A549 treated with DMSO at 1 μM for 4 hours (cell line): ENCODE results near the gene PLXNC1. TPM values are rescaled to one million over a fixed set of nuclear protein-coding genes. Genes with fewer than 3 reads are reported as not detected.

Experiments
- total RNA-seq: library from RNA; stranded (reverse); fragments of 200-300 nt; extraction: Qiagen RNA extraction; gene quantifications from 5 replicates; pipeline ENCODE4 v1.2.3, GENCODE V29; 2022; ENCODE audit warnings: low read depth

Gene PLXNC1
- total RNA-seq, result 0.07 to 0.23 TPM (median 0.07 TPM) in 4 of 5 replicates, not detected in the other

GRCh38 chr12:94147991-94148738, at the start of gene PLXNC1:
PLXNC1 (plus strand) TSS chr12:94148577; CDS start chr12:94148972, 395 bp downstream.

